HG03097 (cell line): Measurements from ENCODE around the gene NOC3L.
"Not testable (repeated sequence)": the region's sequence is repeated elsewhere in the genome, so short reads cannot be mapped to it uniquely, and the experiment has no call there.

ENCODE experiments used
- ATAC-seq: cut with Tn5 transposase; IDR thresholded peaks from one replicate; pipeline ENCODE4 v1.9.1; 2021; ENCODE audit not compliant: unreplicated experiment, low FRiP score

The NOC3L gene, protein sequence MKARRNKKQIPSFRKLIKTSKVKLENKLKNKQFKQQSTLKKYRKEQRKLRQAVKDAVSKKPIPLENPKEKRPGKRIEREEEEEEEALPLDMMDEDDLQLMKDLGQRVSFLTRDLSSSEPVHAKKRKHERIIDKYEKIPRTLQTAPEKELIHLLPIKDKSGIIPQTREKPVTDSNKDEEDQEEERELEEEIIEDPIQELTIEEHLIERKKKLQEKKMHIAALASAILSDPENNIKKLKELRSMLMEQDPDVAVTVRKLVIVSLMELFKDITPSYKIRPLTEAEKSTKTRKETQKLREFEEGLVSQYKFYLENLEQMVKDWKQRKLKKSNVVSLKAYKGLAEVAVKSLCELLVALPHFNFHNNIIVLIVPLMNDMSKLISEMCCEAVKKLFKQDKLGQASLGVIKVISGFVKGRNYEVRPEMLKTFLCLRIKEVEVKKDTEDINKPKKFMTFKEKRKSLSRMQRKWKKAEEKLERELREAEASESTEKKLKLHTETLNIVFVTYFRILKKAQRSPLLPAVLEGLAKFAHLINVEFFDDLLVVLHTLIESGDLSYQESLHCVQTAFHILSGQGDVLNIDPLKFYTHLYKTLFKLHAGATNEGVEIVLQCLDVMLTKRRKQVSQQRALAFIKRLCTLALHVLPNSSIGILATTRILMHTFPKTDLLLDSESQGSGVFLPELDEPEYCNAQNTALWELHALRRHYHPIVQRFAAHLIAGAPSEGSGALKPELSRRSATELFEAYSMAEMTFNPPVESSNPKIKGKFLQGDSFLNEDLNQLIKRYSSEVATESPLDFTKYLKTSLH

DNA sequence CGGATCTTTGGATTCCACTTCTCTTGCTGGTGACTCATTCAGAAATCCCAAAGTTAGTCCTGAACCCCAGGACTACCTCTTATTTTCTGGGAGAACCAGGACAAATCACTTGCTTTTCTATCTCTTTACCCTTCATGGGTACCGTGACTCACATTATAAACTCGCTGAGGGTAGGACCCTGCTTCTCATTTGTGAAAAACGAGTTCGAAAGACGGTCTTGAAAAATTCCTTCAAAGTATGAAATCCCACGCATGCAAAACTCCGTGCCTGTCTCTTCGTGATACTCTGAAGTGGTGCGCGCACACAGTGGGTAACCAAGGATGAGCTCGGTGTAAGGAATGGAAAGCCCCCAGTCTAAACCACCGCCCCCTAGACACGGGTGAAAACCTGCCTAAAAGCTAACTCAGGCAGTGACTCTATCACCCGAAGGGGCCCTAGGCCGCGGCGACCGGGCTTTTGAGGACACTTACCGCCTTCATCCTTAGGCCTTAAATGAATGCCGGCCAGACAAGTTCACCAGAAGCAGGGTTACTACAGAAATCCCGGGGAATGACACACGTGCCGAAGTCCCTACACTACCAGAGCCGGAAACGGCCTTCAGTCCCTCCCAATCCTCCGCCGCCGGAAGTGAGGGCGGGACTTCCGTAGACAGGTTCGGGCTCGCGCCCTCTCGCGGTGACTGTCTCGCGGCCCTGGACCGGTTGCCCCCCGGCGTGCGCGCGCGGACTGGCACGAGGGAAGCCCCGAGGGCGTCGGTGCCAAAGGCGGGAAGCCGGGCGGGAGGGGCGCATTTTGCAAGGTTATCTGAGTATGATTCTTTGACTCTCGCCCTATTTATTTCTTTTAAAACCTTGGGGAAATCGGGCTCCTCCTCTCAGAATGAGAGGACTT, at the start of gene NOC3L:
NOC3L (minus strand) TSS at position 580 of the 891 bp plus-strand sequence; CDS start at position 479, 101 bp downstream.
- ATAC-seq = peak; percentile 98

DNA sequence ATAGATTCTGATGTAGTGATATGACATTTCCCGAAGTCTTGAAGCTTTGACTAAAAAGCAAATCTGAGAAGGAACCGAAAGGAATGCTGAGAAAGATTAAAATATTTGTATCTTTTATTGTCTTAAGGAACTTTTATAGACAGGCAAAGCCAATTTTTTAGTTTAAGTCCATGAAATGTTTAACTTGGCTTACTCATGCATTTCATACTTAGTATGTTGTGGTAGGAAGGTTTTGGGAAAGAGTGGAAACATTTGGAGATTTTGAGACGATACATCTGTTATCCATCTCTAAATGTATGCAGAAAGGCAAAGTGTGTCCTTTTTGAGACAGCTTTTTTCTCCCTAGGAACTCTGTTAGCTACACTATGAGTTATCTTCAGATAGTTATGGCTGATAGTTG, 49.7 kb upstream of the NOC3L start:
- ATAC-seq = no peak

DNA sequence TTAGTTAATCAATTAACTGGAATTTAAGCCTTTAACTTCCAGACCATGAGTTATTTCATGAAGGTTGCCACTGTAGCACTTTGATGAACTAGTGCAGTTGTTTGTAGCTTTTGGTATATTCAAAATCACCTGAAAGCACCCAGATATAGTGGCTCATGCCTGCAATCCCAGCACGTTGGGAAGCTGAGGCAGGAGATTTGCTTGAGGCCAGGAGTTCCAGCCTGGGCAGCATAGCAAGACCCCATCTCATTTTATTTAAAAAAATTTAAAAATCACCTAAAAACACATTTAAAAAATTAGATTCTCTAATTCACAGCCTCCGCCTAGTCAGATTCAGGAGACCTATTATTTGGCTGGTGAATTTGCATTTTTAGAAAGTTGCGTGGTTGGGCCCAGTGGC, 48.6 kb upstream of the NOC3L start:
- no peak for ATAC-seq

DNA sequence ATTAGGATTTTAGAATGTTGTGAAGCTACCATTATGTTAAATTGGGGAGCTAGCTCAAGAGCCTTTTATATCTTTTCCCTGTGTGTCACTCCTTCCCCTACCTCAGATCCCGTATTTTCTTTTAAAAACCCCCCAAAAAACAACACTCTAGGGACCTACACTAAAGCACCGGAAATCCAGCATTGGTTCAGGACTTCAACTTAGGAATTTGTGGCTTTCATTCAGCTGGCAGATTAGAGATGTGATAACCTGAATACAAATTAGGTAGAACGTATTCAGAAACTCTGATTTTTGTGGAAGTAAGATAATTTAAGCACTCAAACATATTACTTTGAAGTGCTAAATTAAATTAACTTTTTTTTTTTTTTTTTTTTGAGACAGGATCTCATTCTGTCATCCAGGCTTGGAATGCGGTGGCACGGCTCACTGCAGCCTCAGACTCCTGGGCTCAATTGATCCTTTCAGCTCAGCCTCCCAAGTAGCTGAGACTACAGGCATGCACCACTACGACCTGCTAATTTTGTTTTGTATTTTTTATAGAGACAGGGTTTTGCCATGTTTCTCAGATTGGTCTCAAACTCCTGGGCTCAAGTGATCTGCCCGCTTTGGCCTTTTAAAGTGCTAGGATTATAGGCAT, 46.4 kb upstream of the NOC3L start:
- no peak for ATAC-seq

DNA sequence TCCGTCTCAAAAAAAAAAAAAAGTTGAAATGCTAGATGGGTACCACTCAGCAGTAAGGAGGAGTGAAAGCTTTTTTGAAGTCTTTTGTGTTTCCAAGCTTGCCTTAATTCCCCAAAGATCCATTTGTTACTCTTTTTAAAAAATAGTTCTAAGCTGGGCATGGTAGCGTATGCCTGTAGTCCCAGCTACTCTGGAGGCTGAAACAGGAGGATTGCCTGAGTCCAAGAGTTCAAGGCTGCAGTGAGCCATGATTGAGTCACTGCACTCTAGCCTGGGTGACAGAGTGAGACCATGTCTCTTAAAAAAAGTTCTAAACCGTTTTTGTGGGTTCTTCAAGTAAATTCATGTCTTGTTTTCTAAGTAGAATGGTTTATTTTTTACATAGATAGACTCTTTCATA, 44.9 kb upstream of the NOC3L start:
- ATAC-seq = no peak

DNA sequence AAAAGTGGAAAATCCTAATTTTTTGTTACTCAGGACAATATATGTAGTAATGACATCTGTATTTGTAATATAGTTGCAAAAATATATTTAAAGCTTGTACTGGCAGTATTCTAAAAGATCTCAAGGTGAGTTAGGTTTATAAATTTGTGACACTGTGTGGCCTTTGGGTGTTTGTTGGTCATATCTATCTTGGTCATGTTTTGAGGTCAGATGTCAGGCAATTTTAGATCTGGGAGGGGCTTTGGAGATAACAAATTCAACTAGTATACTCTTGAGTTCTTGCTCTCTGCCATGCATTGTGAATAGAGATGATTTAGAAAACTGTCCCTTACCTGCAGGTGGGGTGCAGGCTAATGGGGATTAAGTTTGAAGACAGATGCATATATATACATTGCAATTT, 42.7 kb upstream of the NOC3L start:
- ATAC-seq = no peak

DNA sequence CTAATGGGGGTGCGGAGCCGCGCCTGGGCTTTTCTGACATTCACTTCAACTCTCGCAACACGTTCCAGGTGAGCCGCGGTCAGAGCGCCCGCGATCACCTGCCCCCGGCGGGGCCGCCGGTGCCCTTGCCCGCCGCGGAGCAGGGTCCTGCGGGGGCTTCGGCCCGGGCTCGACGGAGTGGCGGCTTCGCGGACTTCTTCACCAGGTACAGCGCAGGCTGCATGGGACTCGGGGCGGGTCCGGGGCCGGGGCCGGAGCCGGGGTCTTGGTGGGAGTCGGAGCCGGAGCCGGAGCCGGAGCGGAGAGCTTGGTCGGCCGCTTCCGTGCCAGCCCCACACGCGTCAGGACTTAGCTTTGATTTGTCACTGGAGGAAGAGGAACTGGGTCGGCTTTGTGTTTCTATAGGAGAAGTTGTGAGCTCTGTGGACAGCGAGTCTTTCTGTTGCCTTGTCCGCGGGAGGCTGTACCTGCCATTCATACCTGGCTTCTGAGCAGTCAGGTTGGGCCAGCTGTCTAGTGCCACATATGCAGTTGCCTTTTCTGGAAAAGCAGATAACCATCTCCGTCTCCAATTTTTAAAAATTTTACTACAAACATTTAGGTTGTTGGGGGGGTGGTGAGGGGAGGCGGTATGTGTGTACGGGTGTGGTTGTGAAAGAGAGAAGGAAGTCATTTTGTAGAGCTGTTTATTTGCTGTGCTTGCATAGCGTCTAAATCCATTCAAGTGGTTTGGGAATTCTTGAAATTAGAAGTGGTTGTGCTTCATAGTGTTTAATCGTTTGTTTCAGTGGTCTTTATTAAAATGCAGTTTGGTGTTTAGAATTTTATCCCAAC, 40.9 kb upstream of the NOC3L start:
- ATAC-seq = peak; percentile 49

DNA sequence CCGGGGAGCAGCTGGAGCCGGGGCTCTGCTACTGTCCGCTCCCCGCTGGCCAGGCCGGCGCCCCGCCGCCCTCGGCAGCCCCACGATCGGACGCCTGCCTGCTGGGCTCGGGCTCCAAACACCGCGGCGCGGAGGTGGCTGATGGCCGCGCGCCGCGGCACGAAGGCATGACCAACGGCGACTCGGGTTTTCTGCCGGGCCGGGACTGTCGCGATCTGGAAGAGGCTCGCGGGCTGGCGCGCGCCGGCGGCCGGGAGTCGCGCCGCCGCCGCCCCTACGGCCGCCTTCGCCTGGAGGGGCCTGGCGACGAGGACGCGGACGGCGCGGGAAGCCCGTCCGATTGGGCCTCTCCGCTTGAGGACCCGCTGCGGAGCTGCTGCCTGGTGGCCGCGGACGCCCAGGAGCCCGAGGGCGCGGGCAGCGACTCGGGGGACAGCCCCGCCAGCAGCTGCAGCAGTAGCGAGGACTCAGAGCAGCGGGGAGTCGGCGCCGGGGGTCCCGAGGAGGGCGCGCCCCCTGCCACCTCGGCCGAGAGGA, 40.2 kb upstream of the NOC3L start:
- ATAC-seq = peak; percentile 25

DNA sequence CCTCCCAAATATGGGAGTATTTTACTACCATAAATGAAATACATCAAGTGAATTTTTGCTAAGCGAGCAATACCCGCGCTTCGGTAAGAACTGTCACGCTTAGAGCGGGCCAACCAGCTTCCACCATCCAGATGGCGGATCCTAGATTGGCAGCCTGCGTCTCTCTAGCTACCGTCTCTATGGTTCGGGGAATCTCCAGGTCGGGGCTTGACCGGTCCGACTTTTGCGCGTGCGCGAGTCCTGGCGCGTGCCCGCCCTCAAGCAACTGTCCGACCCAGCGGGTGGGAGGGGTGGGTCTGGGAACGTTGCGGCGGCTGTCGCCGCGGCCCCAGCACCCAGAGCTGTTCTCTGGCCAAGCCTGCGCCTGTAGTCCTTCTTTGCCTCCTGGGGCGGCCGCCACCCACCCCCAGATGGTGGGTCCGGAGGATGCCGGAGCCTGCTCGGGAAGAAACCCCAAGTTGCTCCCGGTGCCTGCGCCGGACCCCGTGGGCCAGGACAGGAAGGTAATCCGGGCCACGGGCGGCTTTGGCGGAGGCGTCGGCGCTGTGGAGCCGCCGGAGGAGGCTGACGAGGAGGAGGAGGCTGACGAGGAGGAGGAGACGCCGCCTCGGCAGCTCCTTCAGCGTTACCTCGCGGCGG, 39.6 kb upstream of the NOC3L start, which contains the start of gene TBC1D12:
TBC1D12 (plus strand) TSS at position 338 of the 639 bp plus-strand sequence; CDS start at position 411, 73 bp downstream.
- peak; percentile 78 for ATAC-seq

DNA sequence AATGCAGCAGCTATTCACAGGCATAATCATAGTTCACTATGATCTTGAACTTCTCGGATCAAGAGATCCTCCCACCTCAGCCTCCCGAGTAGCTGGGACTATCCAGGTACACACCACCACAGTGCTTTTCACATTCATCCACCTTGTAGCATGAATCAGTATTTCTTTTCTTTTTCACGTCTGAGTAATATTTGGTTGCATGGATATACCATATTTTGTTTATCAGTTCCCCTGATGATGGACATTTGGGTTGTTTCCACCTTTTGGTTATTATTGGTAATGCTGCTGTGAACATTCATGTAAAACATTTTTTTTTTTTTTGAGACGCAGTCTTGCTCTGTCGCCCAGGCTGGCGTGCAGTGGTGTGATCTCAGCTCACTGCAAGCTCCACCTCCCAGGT, 36.0 kb upstream of the NOC3L start:
- no peak for ATAC-seq

DNA sequence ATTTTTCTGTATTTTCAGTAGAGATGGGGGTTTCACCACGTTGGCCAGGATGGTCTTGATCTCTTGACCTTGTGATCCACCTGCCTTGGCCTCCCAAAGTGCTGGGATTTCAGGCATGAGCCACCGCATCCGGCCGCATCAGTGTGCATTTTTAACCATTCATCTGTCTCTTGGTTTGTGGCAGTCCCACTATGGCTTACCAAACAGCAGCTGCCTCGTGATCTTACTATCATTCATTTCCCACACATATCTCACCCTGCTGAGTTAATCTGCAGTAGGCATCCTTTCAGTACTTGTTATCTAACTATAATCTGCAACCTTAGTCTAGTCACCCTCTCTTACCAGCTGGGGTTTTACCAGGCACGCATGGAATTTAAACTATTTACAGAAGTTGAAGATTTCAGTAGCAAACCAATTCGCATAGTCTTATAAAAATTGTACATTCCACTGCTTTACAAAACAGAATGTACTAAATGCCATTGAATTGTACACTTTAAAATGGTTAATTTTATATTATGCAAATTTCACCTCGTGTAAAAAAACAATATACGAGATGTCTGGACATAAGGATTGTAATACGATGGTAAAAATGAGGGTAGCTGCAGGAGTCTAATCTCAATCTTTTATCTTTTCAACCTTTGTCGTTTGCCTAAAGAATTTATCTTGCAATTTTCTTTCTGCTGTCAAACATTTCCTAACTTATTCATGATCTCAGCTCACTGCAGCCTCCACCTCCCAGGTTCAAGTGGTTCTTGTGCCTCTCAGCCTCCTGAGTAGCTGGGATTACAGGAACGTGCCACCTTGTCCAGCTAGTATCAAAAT, 35.0 kb upstream of the NOC3L start:
- ATAC-seq = no peak

DNA sequence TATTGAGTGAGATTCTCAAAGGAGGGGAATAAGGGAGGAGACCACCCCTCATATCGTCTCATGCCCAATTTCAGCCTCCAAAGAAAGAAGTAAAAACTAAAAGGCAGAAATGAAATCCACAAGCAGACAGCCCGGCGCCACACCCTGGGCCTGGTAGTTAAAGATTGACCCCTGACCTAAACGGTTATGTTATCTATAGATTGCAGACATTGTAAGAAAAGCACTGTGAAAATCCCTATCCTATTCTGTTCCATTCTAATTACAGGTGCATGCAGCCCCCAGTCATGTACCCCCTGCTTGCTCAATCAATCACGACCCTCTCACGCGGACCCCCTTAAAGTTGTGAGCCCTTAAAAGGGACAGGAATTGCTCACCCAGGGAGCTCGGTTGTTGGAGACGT, 29.4 kb upstream of the NOC3L start:
- ATAC-seq = not testable (repeated sequence)

DNA sequence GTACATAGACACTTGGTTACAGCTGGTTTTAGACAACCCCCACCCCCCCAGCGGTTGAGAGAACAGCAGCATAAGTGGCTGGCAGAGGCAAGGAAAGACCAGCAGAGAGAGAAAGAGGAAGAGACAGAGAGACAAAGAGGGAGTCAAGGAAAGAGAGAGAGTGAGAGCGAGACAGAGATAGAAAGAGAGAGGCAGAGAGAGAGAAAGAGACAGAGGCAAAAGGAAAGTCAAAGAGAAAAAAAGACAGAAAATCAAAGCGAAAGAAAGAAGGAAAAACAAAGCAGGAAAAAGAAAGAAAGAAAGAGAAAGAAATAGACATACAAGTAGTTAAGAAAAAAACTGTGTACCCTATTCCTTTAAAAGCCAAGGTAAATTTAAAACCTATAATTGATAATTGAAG, 23.0 kb upstream of the NOC3L start:
- ATAC-seq = not testable (repeated sequence)

DNA sequence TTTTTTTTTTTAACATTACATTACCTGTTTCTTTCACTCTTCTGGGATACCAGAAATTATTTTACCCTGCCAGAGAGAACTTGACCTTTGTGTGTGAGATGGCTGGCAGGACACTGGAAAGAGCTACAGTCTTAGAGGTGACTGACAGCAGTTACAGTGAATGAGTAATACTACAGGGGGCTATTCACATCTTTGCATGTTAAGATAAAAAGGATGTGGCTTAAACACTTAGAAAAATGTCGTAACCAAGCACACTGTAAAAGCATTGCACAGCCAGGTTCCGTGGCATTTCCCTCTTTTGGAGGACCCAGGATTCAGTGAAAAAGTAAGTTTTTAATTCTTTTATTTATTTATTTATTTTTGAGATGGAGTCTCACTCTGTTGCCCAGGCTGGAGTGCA, 20.8 kb upstream of the NOC3L start:
- no peak for ATAC-seq

DNA sequence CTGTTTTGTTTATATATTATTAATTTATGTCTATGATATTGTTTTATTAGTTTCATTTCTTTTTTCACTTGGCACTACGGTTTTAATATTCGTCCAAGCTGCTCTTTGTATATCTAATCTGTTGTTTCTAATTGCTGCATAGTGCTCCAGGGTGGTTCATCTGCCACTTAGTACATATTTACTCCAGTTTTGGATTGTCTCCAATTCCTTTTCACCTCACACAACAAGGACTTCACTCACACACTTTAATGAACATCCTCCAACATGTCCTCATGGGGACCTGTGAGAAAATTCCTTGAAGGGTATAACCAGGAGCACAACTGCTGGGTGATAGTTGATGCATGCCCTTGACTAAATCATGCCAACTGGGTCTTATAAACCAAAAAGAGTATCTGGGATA, 14.1 kb upstream of the NOC3L start:
- no peak for ATAC-seq

DNA sequence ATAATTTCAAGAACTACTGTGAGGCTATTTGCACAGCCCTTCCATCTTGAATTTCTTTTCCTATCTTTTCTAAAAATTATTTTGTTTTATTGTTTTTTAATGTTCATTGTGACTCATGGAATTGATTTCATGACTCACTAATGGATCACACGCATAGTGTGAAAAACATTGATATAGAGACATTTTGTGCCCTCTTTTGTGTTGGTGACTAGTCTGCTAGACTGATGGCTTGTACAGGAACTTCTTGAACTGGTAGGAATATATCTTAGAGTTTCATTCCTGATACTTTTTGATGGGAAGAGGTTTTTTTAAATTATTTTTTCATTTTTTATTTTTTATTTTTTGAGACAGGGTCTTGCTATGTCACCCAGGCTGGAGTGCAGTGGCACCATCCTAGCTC, 12.6 kb upstream of the NOC3L start:
- ATAC-seq = no peak

DNA sequence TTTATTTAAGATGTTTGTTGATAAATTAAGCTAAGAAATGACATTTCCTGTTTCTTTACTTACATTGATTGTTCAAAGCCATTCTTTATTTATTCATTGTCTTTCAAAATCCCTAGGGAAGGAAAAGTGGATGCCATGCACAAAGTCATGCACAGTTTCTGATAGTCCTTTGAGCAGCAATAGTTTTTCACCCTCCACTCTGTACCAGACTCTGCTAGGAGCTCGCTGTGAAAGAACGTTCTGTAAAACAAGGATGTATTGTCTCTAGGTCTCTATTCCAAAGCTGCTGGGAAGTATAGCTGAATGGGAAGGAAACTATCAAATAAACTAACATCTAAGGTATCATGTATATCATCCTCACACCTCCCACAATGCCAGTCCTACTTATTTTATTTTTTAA, 7.8 kb upstream of the NOC3L start:
- no peak for ATAC-seq

DNA sequence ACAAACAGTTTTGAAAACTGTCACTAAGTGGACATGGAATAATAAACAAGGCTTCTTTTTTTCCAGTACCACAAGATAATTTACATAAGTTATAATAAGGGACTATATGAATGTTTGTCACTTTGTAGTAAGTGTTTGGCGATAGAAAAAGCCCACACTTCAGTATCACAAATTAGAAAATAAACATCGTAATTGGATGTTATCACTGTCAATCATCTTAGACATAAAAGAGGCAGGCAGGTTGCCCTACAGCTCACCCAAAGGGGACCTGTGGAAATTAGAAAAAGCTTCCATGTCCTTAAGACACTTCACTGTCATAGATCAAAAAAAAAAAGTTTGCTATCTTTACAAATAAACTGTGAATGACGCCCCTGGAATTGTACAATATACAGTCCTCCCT, 3.6 kb upstream of the NOC3L start:
- no peak for ATAC-seq
